A549 (cell line): Measurements from ENCODE around the gene FER. TPM values are rescaled to one million over a fixed set of nuclear protein-coding genes. Genes with fewer than 3 reads are reported as not detected.
"Not testable (repeated sequence)": the region's sequence is repeated elsewhere in the genome, so short reads cannot be mapped to it uniquely, and the experiment has no call there.

Experiments
- ATAC-seq, 2 experiments: fragments of 200-7000 bp in 1 of 2; fragments of >200 bp in 1 of 2; cut with Nextera tagmentation in 1 of 2; cut with Tn5 transposase in 1 of 2; 3 replicates each; pipeline versions ENCODE4 v1.8.0 to v1.9.1; 2018 to 2020; ENCODE audit warnings: mild to moderate bottlenecking in 1 of 2, moderate library complexity in 1 of 2
- CTCF ChIA-PET: fragments of 300-600 bp; sonication (Branson Sonifier 250); formaldehyde crosslinking; extraction: SDS; loops from one replicate; lab custom pipeline; 2021; ENCODE audit warnings: antibody characterized with exemption, inconsistent platforms; lab: Yijun Ruan, JAX
- POLR2A ChIA-PET: fragments of 350-600 bp; formaldehyde crosslinking; extraction: SDS; loops from one replicate; lab custom pipeline; 2021; ENCODE audit warnings: antibody characterized with exemption, inconsistent platforms; lab: Yijun Ruan, JAX
- DNase-seq, 2 experiments: peaks; one replicate each; pipeline versions ENCODE4 v3.0.0 to v3.0.0-alpha.2; 2011 to 2016; ENCODE audit warnings: low read depth in 1 of 2, low spot score in 1 of 2
- FAIRE-seq: peaks from 2 replicates; lab custom pipeline; 2011; peaks lifted over from hg19 to GRCh38; lab: Jason Lieb, UNC
- H3K27ac ChIP-seq, 2 experiments: fragments of >200 bp; sonication (Bioruptor Twin); formaldehyde crosslinking; 3 replicates each; pipeline ENCODE4 v1.5.1; 2016 to 2017
- H3K4me1 ChIP-seq: fragments of >200 bp; sonication (Bioruptor Twin); formaldehyde crosslinking; 3 replicates; pipeline ENCODE4 v1.6.1; 2016
- H3K4me2 ChIP-seq: fragments of >200 bp; sonication (Bioruptor Twin); formaldehyde crosslinking; 3 replicates; pipeline ENCODE4 v1.6.1; 2016
- H3K4me3 ChIP-seq: fragments of >200 bp; sonication (Bioruptor Twin); formaldehyde crosslinking; 3 replicates; pipeline ENCODE4 v1.5.1; 2016
- H3K9me3 ChIP-seq: fragments of >200 bp; sonication (Bioruptor Twin); formaldehyde crosslinking; 3 replicates; pipeline ENCODE4 v1.6.1; 2016
- CEBPB ChIP-seq, 2 experiments: fragments of >200 bp in 1 of 2; sonication (Bioruptor Twin) in 1 of 2; formaldehyde crosslinking in 1 of 2; IDR thresholded peaks; 2 replicates each; pipeline ENCODE4 v1.6.1; 2012 to 2016
- CHD2 ChIP-seq: fragments of 150-350 bp; IDR thresholded peaks from 2 replicates; pipeline ENCODE4 v1.6.1; 2014; ENCODE audit warnings: low read length; ENCODE audit not compliant: partially characterized antibody
- ELK1 ChIP-seq: fragments of 150-350 bp; IDR thresholded peaks from 2 replicates; pipeline ENCODE4 v1.6.1; 2014; ENCODE audit warnings: low read depth, mild to moderate bottlenecking, low read length
- EP300 ChIP-seq, 2 experiments: fragments of >200 bp; sonication (Bioruptor Twin); formaldehyde crosslinking; IDR thresholded peaks; 2 replicates in 1 of 2; 3 replicates in 1 of 2; pipeline ENCODE4 v1.6.1; 2016 to 2017
- FOSB ChIP-seq: fragments of 250-450 bp; sonication (Bioruptor Pico); IDR thresholded peaks from 2 replicates; pipeline ENCODE4 v1.5.0; 2020; ENCODE audit warnings: mild to moderate bottlenecking, moderate library complexity
- FOXS1 ChIP-seq: fragments of 250-450 bp; sonication (Bioruptor Pico); IDR thresholded peaks from 2 replicates; pipeline ENCODE4 v1.5.0; 2020; ENCODE audit warnings: mild to moderate bottlenecking, moderate library complexity
- GATA3 ChIP-seq: IDR thresholded peaks from 2 replicates; pipeline ENCODE4 v1.6.1; 2012; ENCODE audit warnings: borderline replicate concordance
- HES2 ChIP-seq: fragments of >200 bp; sonication (Bioruptor Twin); formaldehyde crosslinking; IDR thresholded peaks from 2 replicates; pipeline ENCODE4 v1.6.1; 2016
- HMGXB4 ChIP-seq: fragments of 250-450 bp; sonication (Bioruptor Pico); IDR thresholded peaks from 2 replicates; pipeline ENCODE4 v1.5.0; 2021; ENCODE audit warnings: mild to moderate bottlenecking, moderate library complexity, borderline replicate concordance
- HOXB13 ChIP-seq: fragments of 250-450 bp; sonication (Bioruptor Pico); IDR thresholded peaks from 2 replicates; pipeline ENCODE4 v1.5.0; 2020; ENCODE audit warnings: low read depth, mild to moderate bottlenecking, moderate library complexity
- JUNB ChIP-seq: fragments of >200 bp; sonication (Bioruptor Twin); formaldehyde crosslinking; IDR thresholded peaks from 2 replicates; pipeline ENCODE4 v1.6.1; 2016
- KDM1A ChIP-seq: fragments of 200-600 bp; sonication (generic); IDR thresholded peaks from 2 replicates; pipeline ENCODE4 v1.6.1; 2016; ENCODE audit warnings: low read depth, mild to moderate bottlenecking
- MAX ChIP-seq: IDR thresholded peaks from 2 replicates; pipeline ENCODE4 v1.6.1; 2012
- PBX3 ChIP-seq: IDR thresholded peaks from 2 replicates; pipeline ENCODE4 v1.6.1; 2012
- PHF8 ChIP-seq: fragments of 200-600 bp; sonication (generic); IDR thresholded peaks from 2 replicates; pipeline ENCODE4 v1.6.1; 2016; ENCODE audit warnings: low read depth, mild to moderate bottlenecking, antibody characterized with exemption, moderate library complexity, borderline replicate concordance
- POLR2A ChIP-seq: IDR thresholded peaks from 2 replicates; pipeline ENCODE4 v1.6.1; 2012; ENCODE audit warnings: mild to moderate bottlenecking, low read length
- RFX5 ChIP-seq: fragments of 450-650 bp; IDR thresholded peaks from 2 replicates; pipeline ENCODE4 v1.7.1; 2014; ENCODE audit warnings: antibody characterized with exemption, mild to moderate bottlenecking, moderate library complexity
- RNF2 ChIP-seq: fragments of 200-600 bp; sonication (generic); IDR thresholded peaks from 2 replicates; pipeline ENCODE4 v1.6.1; 2016; ENCODE audit warnings: low read depth, mild to moderate bottlenecking, antibody characterized with exemption, moderate library complexity, borderline replicate concordance
- TFCP2L1 ChIP-seq: fragments of 250-450 bp; sonication (Bioruptor Pico); IDR thresholded peaks from 2 replicates; pipeline ENCODE4 v1.5.0; 2021; ENCODE audit warnings: mild to moderate bottlenecking
- ZC3H11A ChIP-seq: fragments of 450-650 bp; IDR thresholded peaks from 2 replicates; pipeline ENCODE4 v1.6.1; 2014; ENCODE audit warnings: antibody characterized with exemption, mild to moderate bottlenecking
- ZFP36 ChIP-seq: fragments of 450-650 bp; IDR thresholded peaks from 2 replicates; pipeline ENCODE4 v1.6.1; 2014; ENCODE audit warnings: borderline replicate concordance; ENCODE audit not compliant: partially characterized antibody
- WGBS: methylation state at CpG from one replicate; pipeline ENCODE4 v1.1.6; 2017; ENCODE audit errors: missing lambda C conversion rate; 5-methylcytosine and 5-hydroxymethylcytosine counted together
- polyA plus RNA-seq, 4 experiments: library from polyadenylated mRNA; depleted of rRNA in 3 of 4; stranded (reverse); fragments of >200 nt; fragmentation: RNase III in 1 of 4; extraction: RNeasy Plus Mini Kit Qiagen cat#74134 plus additional on column Dnase treatment in 1 of 4; gene quantifications; 2 replicates in 3 of 4; 3 replicates in 1 of 4; pipeline ENCODE4 v1.2.3, GENCODE V29; 2011 to 2017

Gene FER
- polyA plus RNA-seq, 2 of the 4 experiments (the other 2 are of a cell fraction), result 3.6 to 12.3 TPM

GRCh38 chr5:109170629-109171350 lies 423.1 kb downstream of the FER start:
- CTCF ChIA-PET, result no interaction called here
- FAIRE-seq, result no peak
- H3K4me3 ChIP-seq, result no peak overlapping the region
- POLR2A ChIA-PET, result no interaction called here
- TF ChIP-seq HES2 (no peak), CEBPB (IDR thresholded peaks at IDR 0.05) (no peak), EP300 (IDR thresholded peaks at IDR 0.05) (no peak), PHF8 (no peak), KDM1A (no peak), PBX3 (no peak), MAX (no peak), JUNB (no peak), ELK1 (no peak), RFX5 (no peak), CHD2 (no peak), POLR2A (no peak), FOSB (CRISPR knock-in tag) (no peak), HMGXB4 (CRISPR knock-in tag) (no peak), RNF2 (no peak), ZC3H11A (no peak)
- no peak overlapping the region for H3K27ac ChIP-seq
- H3K9me3 ChIP-seq, result no peaks in the 10 kb centered on the region
- DNase-seq, result no peak
- 20% methylated on average over 3 of the region's 3 CpGs for WGBS
- no peak overlapping the region for H3K4me2 ChIP-seq
- no peak for ATAC-seq
- no peaks in the 10 kb centered on the region for H3K4me1 ChIP-seq

GRCh38 chr5:109171437-109172073 lies 423.9 kb downstream of the FER start:
- H3K4me1 ChIP-seq, H3K4me3 ChIP-seq, POLR2A ChIA-PET, H3K4me2 ChIP-seq, ATAC-seq, DNase-seq, H3K9me3 ChIP-seq, H3K27ac ChIP-seq, CTCF ChIA-PET, FAIRE-seq: not testable (repeated sequence)
- 71% methylated on average over 3 of the region's 3 CpGs for WGBS

- Histone ChIP-seq H3K4me3 (no peak overlapping the region), H3K27ac (no peak overlapping the region), H3K4me1 (no peaks in the 10 kb centered on the region), H3K9me3 (no peaks in the 10 kb centered on the region), H3K4me2 (no peak overlapping the region)
- ChIA-PET POLR2A (no interaction called here), CTCF (no interaction called here)
- ATAC-seq (no peak), DNase-seq (no peak), FAIRE-seq (no peak)
- 94% methylated on average over 2 of the region's 2 CpGs for WGBS
- no peak for TF ChIP-seq ELK1
- TF ChIP-seq HOXB13, result no peak
- no peak for TF ChIP-seq FOXS1 (CRISPR knock-in tag)
- no peak for TF ChIP-seq ZFP36
- no peak for TF ChIP-seq GATA3
- no peak for TF ChIP-seq TFCP2L1 (CRISPR knock-in tag)
These were observed 425.5 kb downstream of the FER start for GRCh38 chr5:109173036-109173794.
